Measurements from ENCODE around the gene SLC25A39.

DNA sequence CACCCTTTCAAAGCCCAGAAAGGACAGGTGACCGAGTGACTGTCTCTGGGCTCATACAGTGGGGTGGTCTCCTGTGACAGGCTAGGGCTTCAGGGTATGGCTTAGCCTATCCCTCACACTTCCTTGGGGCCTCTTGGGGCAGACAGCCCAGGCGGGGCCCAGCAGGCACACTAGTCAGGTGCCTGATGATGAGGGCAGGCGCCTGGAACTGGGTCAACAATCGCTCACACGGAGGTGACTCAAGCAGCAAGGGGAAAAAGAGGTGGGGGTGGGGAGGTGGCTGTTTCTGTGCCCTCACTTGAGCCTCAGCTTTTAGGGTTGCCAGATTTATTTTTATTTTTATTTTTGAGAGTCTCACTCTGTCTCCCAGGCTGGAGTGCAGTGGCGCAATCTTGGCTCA lies 14.1 kb upstream of the SLC25A39 start:
- TF ChIP-seq, protein P1, sequence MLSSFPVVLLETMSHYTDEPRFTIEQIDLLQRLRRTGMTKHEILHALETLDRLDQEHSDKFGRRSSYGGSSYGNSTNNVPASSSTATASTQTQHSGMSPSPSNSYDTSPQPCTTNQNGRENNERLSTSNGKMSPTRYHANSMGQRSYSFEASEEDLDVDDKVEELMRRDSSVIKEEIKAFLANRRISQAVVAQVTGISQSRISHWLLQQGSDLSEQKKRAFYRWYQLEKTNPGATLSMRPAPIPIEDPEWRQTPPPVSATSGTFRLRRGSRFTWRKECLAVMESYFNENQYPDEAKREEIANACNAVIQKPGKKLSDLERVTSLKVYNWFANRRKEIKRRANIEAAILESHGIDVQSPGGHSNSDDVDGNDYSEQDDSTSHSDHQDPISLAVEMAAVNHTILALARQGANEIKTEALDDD (IDR thresholded peaks at IDR 0.05) = no peak
- TF ChIP-seq ZNF263 (CRISPR knock-in tag; IDR thresholded peaks at IDR 0.05; ENCODE audit: borderline replicate concordance) (no peak), NFIC (IDR thresholded peaks at IDR 0.05) (no peak)
- TF ChIP-seq, protein P2, sequence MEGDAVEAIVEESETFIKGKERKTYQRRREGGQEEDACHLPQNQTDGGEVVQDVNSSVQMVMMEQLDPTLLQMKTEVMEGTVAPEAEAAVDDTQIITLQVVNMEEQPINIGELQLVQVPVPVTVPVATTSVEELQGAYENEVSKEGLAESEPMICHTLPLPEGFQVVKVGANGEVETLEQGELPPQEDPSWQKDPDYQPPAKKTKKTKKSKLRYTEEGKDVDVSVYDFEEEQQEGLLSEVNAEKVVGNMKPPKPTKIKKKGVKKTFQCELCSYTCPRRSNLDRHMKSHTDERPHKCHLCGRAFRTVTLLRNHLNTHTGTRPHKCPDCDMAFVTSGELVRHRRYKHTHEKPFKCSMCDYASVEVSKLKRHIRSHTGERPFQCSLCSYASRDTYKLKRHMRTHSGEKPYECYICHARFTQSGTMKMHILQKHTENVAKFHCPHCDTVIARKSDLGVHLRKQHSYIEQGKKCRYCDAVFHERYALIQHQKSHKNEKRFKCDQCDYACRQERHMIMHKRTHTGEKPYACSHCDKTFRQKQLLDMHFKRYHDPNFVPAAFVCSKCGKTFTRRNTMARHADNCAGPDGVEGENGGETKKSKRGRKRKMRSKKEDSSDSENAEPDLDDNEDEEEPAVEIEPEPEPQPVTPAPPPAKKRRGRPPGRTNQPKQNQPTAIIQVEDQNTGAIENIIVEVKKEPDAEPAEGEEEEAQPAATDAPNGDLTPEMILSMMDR (IDR thresholded peaks at IDR 0.05 in 2 of 3, conservative IDR thresholded peaks at IDR 0.05 in 1 of 3; ENCODE audit: insufficient read depth in 2 of 3, low read depth in 1 of 3, low read length in 3 of 3) = no peak
- TF ChIP-seq, protein P3, sequence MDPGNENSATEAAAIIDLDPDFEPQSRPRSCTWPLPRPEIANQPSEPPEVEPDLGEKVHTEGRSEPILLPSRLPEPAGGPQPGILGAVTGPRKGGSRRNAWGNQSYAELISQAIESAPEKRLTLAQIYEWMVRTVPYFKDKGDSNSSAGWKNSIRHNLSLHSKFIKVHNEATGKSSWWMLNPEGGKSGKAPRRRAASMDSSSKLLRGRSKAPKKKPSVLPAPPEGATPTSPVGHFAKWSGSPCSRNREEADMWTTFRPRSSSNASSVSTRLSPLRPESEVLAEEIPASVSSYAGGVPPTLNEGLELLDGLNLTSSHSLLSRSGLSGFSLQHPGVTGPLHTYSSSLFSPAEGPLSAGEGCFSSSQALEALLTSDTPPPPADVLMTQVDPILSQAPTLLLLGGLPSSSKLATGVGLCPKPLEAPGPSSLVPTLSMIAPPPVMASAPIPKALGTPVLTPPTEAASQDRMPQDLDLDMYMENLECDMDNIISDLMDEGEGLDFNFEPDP (CRISPR knock-in tag; IDR thresholded peaks at IDR 0.05) = no peak
